SW480 (cell line): Measurements from ENCODE around the gene CDH13.

Source experiments
- DNase-seq: peaks from one replicate; pipeline ENCODE4 v3.0.0-alpha.2; 2016; ENCODE audit warnings: low spot score

The CDH13 gene

GRCh38 chr16:83623091-83623730, 996.4 kb downstream of the CDH13 start:
- no peak for DNase-seq

DNA sequence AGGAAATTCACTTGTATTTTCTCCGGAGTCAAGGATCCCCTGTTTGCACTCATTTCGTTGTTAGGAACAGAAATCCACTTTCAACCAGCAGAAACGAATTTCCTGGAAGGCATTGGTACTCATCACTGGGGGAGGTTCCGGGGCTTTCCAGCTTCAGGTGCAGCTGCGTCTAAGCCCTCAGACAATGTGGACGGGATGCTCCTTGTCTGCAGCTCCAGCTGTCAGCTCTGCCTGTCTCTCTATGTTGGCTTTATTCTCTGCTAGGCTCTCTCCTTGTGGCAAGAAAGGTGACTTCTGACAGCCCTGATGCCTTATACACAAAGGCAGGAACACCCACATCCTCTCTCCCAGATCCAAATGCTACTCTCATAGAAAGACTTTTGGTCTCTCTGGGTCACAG, 997.1 kb downstream of the CDH13 start:
- DNase-seq: no peak

DNA sequence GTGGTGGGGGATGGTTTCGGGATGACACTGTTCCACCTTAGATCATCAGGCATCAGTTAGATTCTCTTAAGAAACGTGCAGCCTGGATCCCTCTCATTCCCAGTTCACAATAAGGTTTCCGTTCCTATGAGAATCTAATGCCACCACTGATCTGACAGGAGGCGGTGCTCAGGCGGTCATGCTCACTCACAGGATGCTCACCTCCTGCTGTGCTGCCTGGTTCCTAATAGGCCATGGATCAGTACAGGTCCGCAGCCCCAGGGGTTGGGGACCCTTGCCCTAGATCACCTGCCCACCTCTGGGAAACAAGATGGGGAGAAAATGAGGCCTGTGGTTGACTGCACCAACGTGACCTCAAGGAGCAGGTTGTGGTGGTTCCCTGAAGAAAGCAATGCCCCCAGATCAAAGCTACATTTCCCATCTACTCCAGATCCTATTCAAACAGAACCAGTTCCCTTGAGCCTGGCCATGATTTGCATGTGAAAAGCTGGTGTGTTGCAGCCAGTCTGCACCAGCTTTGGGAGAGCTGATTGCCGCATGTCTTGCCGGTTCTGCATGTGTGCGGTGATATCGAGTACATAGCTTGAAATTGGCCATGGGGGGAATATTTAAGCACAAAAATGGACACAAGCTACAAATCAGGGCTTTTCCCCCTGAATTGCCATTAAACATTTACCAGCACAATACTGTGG, 997.8 kb downstream of the CDH13 start:
- no peak for DNase-seq

DNA sequence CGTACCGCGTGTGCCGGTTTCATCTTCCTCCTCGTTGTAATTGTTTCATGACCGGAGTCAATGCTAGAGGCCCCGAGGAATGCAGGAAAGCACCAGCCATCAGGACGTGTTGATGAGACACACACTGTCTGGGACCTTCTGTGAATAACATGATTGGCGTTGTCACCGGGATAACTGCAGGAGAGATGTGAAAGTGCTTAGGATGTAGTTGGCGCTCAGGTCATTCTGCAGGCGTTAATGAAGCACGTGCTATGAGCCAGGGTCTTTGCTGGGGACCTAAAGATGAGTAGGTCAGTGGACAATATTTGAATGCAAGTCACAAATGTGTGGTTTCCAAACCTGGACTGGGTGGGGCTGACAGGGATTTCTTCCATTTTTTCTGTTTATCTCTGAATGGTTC, 999.4 kb downstream of the CDH13 start:
- DNase-seq: no peak

GRCh38 chr16:83626676-83627075, 999.9 kb downstream of the CDH13 start:
- no peak for DNase-seq

DNA sequence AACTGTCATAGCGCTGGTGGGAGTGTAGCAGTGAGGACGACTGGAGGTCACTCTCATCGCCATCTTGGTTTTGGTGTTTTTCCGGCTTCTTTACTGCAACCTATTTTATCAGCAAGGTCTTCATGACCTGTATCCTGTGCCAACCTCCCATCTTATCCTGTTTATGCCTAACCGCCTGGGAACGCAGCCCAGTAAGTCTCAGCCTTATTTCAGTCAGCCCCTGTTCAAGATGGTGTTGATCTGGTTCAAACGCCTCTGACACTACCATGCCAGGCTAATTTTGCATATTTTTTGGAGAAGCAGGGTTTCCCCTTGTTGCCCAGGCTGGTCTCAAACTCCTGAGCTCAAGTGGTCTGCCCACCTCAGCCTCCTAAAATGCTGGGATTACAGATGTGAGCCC, 1001.2 kb downstream of the CDH13 start:
- no peak for DNase-seq

- no peak for DNase-seq
Measured at GRCh38 chr16:83629426-83629825, 1002.7 kb downstream of the CDH13 start.

DNA sequence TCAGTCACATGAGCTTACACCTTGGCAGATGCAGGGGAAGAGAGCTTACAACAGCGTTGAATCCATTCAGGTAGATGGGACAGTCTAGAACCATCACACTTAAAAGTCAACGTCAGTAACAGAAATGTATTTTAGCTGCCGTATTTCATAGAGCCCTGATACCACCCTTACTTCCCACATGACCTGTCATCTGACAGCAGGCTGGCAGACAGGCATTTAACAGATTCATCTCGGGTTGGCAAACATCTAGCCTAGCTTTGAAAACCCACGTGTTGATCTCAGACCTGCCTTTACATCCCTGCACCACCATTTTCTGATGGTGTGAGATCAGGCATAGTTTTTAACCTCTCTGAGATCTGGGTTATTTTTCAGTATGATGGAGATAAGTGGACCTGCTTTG, 1003.1 kb downstream of the CDH13 start:
- DNase-seq: no peak

- no peak for DNase-seq
Measured at GRCh38 chr16:83630979-83631378, 1004.2 kb downstream of the CDH13 start.

DNA sequence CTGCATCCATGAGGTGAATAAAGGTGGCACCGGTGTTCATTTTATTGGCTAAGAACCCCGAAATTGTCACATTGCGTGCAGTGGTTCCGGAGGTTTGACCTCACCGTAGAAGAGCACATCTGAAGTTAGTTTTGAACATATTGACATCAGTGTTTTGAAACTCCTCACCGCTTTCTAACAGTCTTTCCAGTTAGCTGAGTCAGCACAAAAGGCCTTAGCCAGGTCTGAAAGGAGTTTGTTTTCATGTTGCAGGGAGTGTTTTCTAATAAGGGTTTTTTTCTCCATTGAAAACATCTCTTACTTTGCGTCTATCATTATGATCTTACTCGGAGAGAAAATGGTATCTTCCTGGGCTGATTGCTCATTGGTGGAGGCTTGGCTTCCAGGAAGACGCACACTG, 1006.5 kb downstream of the CDH13 start:
- DNase-seq: no peak

- no peak for DNase-seq
Measured at GRCh38 chr16:83648347-83648746, 1021.6 kb downstream of the CDH13 start.

- DNase-seq: no peak
Measured at GRCh38 chr16:83651871-83652270, 1025.1 kb downstream of the CDH13 start.

- peak; percentile 28 for DNase-seq
Measured at GRCh38 chr16:83652943-83653342, 1026.2 kb downstream of the CDH13 start.

GRCh38 chr16:83653785-83654184, 1027.0 kb downstream of the CDH13 start:
- DNase-seq: no peak

GRCh38 chr16:83660282-83660681, 1033.5 kb downstream of the CDH13 start:
- DNase-seq: no peak

GRCh38 chr16:83661656-83662055, 1034.9 kb downstream of the CDH13 start:
- no peak for DNase-seq

DNA sequence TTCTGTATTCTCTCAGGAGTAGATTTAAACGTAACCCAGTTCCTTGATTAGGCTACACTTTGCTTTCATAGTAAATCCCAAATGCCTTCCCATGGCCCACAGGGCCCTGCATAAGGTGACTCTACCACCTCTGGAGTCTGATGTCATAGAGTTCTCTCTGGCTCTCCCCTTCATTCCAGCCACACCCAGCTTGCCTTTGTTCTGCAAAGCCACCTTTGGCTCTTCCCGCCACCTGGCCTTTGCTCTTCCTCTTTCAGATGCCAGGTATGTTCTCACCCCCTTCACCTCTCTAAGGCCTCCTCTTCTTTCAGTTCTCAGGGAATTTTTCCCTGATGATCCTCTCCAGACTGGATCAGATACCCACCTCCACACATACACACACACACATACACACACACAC, 1039.7 kb downstream of the CDH13 start:
- DNase-seq: peak; percentile 92

DNA sequence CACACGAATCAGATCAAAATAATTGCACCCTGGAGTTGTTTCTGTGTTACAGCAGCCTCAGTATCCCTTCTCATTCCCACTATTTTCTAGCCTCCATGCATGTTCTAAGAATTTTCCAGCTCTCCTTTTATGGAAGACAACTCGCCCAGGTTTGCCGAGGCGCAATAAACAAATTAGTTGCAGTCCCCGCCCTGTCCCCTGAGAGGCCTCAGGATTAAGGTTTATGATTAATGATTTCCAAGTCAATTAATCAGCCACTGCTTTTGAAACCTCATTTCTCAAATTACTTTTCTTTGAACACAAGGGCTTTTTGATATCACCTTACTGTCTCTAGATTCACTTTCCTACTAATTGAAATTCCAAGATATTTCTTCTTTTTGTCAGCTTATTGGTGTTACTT, 1042.7 kb downstream of the CDH13 start:
- DNase-seq: no peak

DNA sequence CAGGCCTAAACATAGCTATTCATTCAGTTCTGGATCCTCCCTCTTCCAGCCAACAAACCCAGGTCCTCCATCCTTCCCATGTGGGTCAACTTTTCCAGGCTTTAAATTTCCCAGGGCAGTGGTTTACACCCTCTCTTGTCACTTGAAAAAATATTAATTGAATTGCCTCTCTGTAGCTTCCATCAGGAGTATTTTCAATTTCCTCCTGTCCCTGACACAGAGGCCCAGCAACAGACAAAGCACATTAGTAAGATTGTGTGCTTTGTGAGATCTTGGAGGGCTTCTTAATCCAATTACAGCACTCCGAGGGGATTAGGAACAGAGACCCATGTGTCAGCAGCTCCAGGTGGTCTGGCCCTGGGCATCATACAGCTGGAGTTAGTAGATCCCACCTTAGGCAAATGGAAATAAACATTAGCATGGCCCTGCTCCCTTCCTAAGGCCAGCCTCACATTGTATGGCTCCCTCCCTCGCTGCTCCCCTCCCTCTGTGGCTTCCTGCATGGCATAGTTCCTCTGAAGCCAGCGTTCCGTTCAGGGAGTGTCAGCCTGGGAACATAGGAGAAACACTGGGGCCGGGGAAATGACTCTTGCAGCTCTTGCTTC, 1048.3 kb downstream of the CDH13 start:
- no peak for DNase-seq

DNA sequence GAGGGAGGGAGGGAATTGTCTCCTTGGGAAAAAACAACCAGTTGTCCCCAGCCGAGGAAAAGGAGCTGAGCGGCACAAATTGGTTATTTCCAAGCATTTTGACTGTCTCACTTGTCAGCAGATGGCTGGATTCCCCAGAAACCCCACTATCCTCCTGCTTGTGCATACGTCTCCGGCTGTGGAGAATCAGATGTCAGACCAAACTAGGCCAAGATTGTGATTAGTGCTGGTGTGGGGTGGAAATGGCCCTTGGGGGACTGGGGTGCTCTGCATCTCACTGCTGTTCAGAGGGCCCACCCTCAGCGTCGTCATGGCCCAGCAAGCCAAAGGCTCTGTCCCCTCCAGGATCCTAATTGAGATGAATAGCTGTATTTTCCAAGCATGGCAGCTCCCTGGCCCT, 1049.3 kb downstream of the CDH13 start:
- no peak for DNase-seq

DNA sequence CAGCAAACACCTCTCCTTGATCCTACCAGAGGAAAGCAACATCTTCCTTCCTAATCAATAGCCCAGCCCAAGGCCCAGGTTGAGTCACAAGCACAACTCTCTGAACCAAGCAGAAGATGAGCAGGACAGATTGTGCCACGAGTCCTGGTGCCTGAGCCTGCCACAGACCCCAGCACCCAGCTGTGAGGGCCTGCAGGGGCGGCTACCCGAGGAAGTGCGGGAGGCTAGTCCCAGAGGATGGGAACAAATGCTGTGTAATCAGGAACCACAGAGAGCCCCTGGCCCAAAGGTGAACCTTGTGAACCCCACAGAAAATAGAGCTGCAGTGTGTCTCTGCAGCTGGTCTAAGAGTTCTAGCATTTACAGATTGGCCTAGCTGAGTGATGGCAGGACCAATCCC, 1054.2 kb downstream of the CDH13 start:
- DNase-seq: no peak

- no peak for DNase-seq
Measured at GRCh38 chr16:83681381-83681956, 1054.7 kb downstream of the CDH13 start.
